OCI-LY3 (cell line): Measurements from ENCODE around the gene LEPROT.

Experiments
- H2AFZ ChIP-seq: fragments of 200-600, 300-600 bp; shearing (Covaris generic); 2 replicates; pipeline ENCODE4 v1.6.0; 2014; ENCODE audit warnings: antibody characterized with exemption, low read depth, low read length
- H3K27ac ChIP-seq: fragments of 200-600, 300-600 bp; sonication (generic); 2 replicates; pipeline ENCODE4 v1.5.1; 2014; ENCODE audit warnings: mild to moderate bottlenecking, low read length, moderate library complexity, mixed read lengths
- H3K27me3 ChIP-seq: fragments of 200-600, 300-600 bp; sonication (generic); 2 replicates; pipeline ENCODE4 v1.6.1; 2014; ENCODE audit warnings: low read depth, low read length, mixed read lengths
- H3K36me3 ChIP-seq: fragments of 200-600, 300-600 bp; sonication (generic); replicated peaks from 2 replicates; pipeline ENCODE3; 2014; ENCODE audit warnings: low read depth, low read length, mixed read lengths
- H3K4me1 ChIP-seq: fragments of 300-600, 200-600 bp; sonication (generic); 2 replicates; pipeline ENCODE4 v1.6.1; 2014; ENCODE audit warnings: low read length, mixed read lengths
- H3K4me2 ChIP-seq: fragments of 200-600, 300-600 bp; sonication (generic); 2 replicates; pipeline ENCODE4 v1.6.1; 2014; ENCODE audit warnings: low read length, mixed read lengths
- H3K4me3 ChIP-seq: fragments of 300-600, 200-600 bp; sonication (generic); 2 replicates; pipeline ENCODE4 v1.5.1; 2014; ENCODE audit warnings: antibody characterized with exemption, mild to moderate bottlenecking, low read length, moderate library complexity
- H3K79me2 ChIP-seq: fragments of 300-600, 200-600 bp; shearing (Covaris generic); 2 replicates; pipeline ENCODE4 v1.6.1; 2014; ENCODE audit warnings: mild to moderate bottlenecking, low read length, mixed read lengths
- H3K9ac ChIP-seq: fragments of 300-600, 200-600 bp; shearing (Covaris generic); 2 replicates; pipeline ENCODE4 v1.6.0; 2014; ENCODE audit warnings: mild to moderate bottlenecking, low read length, moderate library complexity
- H3K9me3 ChIP-seq: fragments of 200-600, 300-600 bp; shearing (Covaris generic); 2 replicates; pipeline ENCODE4 v1.6.1; 2014; ENCODE audit warnings: low read length, mixed read lengths; ENCODE audit not compliant: insufficient read depth
- H4K20me1 ChIP-seq: fragments of 200-600, 300-600 bp; sonication (generic); 2 replicates; pipeline ENCODE4 v1.6.1; 2016; ENCODE audit warnings: low read length, mixed read lengths; ENCODE audit not compliant: insufficient read depth
- CTCF ChIP-seq: fragments of 200-600, 300-600 bp; sonication (generic); IDR thresholded peaks from 2 replicates; pipeline ENCODE4 v1.5.1; 2014; ENCODE audit warnings: antibody characterized with exemption, low read length, low read depth
- EZH2phosphoT487 ChIP-seq: fragments of 200-600 bp; shearing (Covaris generic); IDR thresholded peaks from 2 replicates; pipeline ENCODE4 v1.6.1; 2018; ENCODE audit warnings: antibody characterized with exemption, mixed run types, low read depth

Gene LEPROT

GRCh38 chr1:65469126-65469888, 48.8 kb downstream of the LEPROT start:
- no peaks in the 10 kb centered on the region for H4K20me1 ChIP-seq
- H2AFZ ChIP-seq, result no peak overlapping the region
- H3K9ac ChIP-seq, result no peak overlapping the region
- H3K27ac ChIP-seq, result no peak overlapping the region
- H3K79me2 ChIP-seq, result no peaks in the 10 kb centered on the region
- no peaks in the 10 kb centered on the region for H3K4me1 ChIP-seq
- no peak for TF ChIP-seq EZH2phosphoT487
- no peak for TF ChIP-seq CTCF
- no peaks in the 10 kb centered on the region for H3K9me3 ChIP-seq
- H3K4me2 ChIP-seq, result no peak overlapping the region
- no peak overlapping the region for H3K4me3 ChIP-seq
- H3K27me3 ChIP-seq, result no peaks in the 10 kb centered on the region
- H3K36me3 ChIP-seq, result no peaks in the 10 kb centered on the region

- Histone ChIP-seq H3K79me2 (no peaks in the 10 kb centered on the region), H3K9ac (no peak overlapping the region), H3K36me3 (no peaks in the 10 kb centered on the region), H3K4me3 (no peak overlapping the region), H3K27me3 (no peaks in the 10 kb centered on the region), H3K27ac (no peak overlapping the region), H3K4me2 (no peak overlapping the region), H3K4me1 (no peaks in the 10 kb centered on the region), H2AFZ (no peak overlapping the region), H4K20me1 (no peaks in the 10 kb centered on the region), H3K9me3 (no peaks in the 10 kb centered on the region)
- TF ChIP-seq CTCF, result no peak
- TF ChIP-seq EZH2phosphoT487, result no peak
Observed at GRCh38 chr1:65469889-65470340, 49.4 kb downstream of the LEPROT start.

GRCh38 chr1:65470766-65471165, 50.3 kb downstream of the LEPROT start:
- Histone ChIP-seq H3K4me2 (no peak overlapping the region), H3K4me3 (no peak overlapping the region), H3K27me3 (no peaks in the 10 kb centered on the region), H3K27ac (no peak overlapping the region), H3K9ac (no peak overlapping the region), H2AFZ (no peak overlapping the region), H4K20me1 (no peaks in the 10 kb centered on the region), H3K79me2 (no peaks in the 10 kb centered on the region), H3K36me3 (no peaks in the 10 kb centered on the region), H3K4me1 (no peaks in the 10 kb centered on the region), H3K9me3 (no peaks in the 10 kb centered on the region)
- TF ChIP-seq EZH2phosphoT487, result no peak
- TF ChIP-seq CTCF, result no peak

GRCh38 chr1:65471213-65471833, 50.9 kb downstream of the LEPROT start:
- no peaks in the 10 kb centered on the region for H3K9me3 ChIP-seq
- no peak overlapping the region for H3K4me3 ChIP-seq
- no peak overlapping the region for H3K9ac ChIP-seq
- H3K27me3 ChIP-seq, result no peaks in the 10 kb centered on the region
- no peak for TF ChIP-seq EZH2phosphoT487
- TF ChIP-seq CTCF, result no peak
- H3K27ac ChIP-seq, result no peak overlapping the region
- H3K79me2 ChIP-seq, result no peaks in the 10 kb centered on the region
- no peak overlapping the region for H3K4me2 ChIP-seq
- no peaks in the 10 kb centered on the region for H4K20me1 ChIP-seq
- no peaks in the 10 kb centered on the region for H3K36me3 ChIP-seq
- no peak overlapping the region for H2AFZ ChIP-seq
- H3K4me1 ChIP-seq, result no peaks in the 10 kb centered on the region
